ELR (cell line): ENCODE measurements around the gene PLA1A.

Experiments used
- DNase-seq: peaks from one replicate; pipeline ENCODE4 v3.0.0-alpha.2; 2015; ENCODE audit warnings: low read depth

PLA1A gene

GRCh38 chr3:119608405-119609000 lies 10.8 kb downstream of the PLA1A start:
- no peak for DNase-seq

- no peak for DNase-seq
Measured at GRCh38 chr3:119609301-119609700, 11.6 kb downstream of the PLA1A start.

- no peak for DNase-seq
Measured at GRCh38 chr3:119611664-119612063, 14.0 kb downstream of the PLA1A start.

- DNase-seq = no peak
Measured at GRCh38 chr3:119613201-119613600, 15.5 kb downstream of the PLA1A start.

- no peak for DNase-seq
Measured at GRCh38 chr3:119613872-119614271, 16.2 kb downstream of the PLA1A start.

- DNase-seq = no peak
Measured at GRCh38 chr3:119616056-119616455, 18.4 kb downstream of the PLA1A start.

- no peak for DNase-seq
Measured at GRCh38 chr3:119619094-119619493, 21.4 kb downstream of the PLA1A start.

- no peak for DNase-seq
Measured at GRCh38 chr3:119620899-119621298, 23.2 kb downstream of the PLA1A start.

GRCh38 chr3:119624002-119624720 lies 26.5 kb downstream of the PLA1A start:
- DNase-seq = no peak

- no peak for DNase-seq
Measured at GRCh38 chr3:119625451-119626153, 27.9 kb downstream of the PLA1A start.

GRCh38 chr3:119626196-119626595 lies 28.5 kb downstream of the PLA1A start:
- DNase-seq = no peak

GRCh38 chr3:119627461-119627860 lies 29.8 kb downstream of the PLA1A start:
- DNase-seq = no peak

- no peak for DNase-seq
Measured at GRCh38 chr3:119628390-119628789, 30.7 kb downstream of the PLA1A start.

GRCh38 chr3:119628816-119629445 lies 31.2 kb downstream of the PLA1A start:
- no peak for DNase-seq

- DNase-seq = peak; percentile 43
Measured at GRCh38 chr3:119630128-119630879, 32.6 kb downstream of the PLA1A start.

- DNase-seq = no peak
Measured at GRCh38 chr3:119630880-119631329, 33.2 kb downstream of the PLA1A start.

GRCh38 chr3:119631516-119631915 lies 33.8 kb downstream of the PLA1A start:
- no peak for DNase-seq

- DNase-seq = no peak
Measured at GRCh38 chr3:119632216-119632615, 34.5 kb downstream of the PLA1A start.

- no peak for DNase-seq
Measured at GRCh38 chr3:119632829-119633228, 35.1 kb downstream of the PLA1A start.

GRCh38 chr3:119635719-119636118 lies 38.0 kb downstream of the PLA1A start:
- DNase-seq = no peak

GRCh38 chr3:119636249-119636648 lies 38.6 kb downstream of the PLA1A start:
- peak; percentile 37 for DNase-seq
